Gastroesophageal sphincter (tissue), 4 donors: ENCODE results near the gene ZCCHC24. TPM values are rescaled to one million over a fixed set of nuclear protein-coding genes. Genes with fewer than 3 reads are reported as not detected.

Experiments
- ATAC-seq: fragments of 150-250 bp; one replicate; pipeline ENCODE4 v1.9.1; 2016; ENCODE audit warnings: mild to moderate bottlenecking, moderate library complexity
- H3K27ac ChIP-seq, 4 donors: fragments of 200-600 bp; sonication (generic) in 3 of 4; 1 replicate in 3 of 4; 2 replicates in 1 of 4; pipeline ENCODE4 v1.5.1; 2016 to 2019
- H3K27me3 ChIP-seq: fragments of 200-600 bp; sonication (generic); one replicate; pipeline ENCODE4 v1.5.1; 2019
- H3K36me3 ChIP-seq, 2 donors: fragments of 200-600 bp; sonication (generic); one replicate each; pipeline ENCODE4 v1.5.1; 2019; ENCODE audit warnings: control low read depth in 1 of 2
- H3K4me1 ChIP-seq, 3 donors: fragments of 200-600 bp; sonication (generic); 1 replicate in 2 of 3; 2 replicates in 1 of 3; pipeline ENCODE4 v1.5.1; 2016 to 2019; ENCODE audit warnings: control low read depth in 2 of 3
- H3K4me3 ChIP-seq, 2 donors: fragments of 200-600 bp; sonication (generic); one replicate each; pipeline ENCODE4 v1.5.1; 2019; ENCODE audit warnings: mild to moderate bottlenecking in 1 of 2, moderate library complexity in 1 of 2
- H3K9me3 ChIP-seq, 3 donors: fragments of 200-600 bp; sonication (generic); one replicate each; pipeline ENCODE4 v1.5.1; 2017 to 2019; ENCODE audit warnings: control low read depth in 2 of 3
- CTCF ChIP-seq, 4 experiments: fragments of 200-600 bp in 2 of 4; fragments of 450-650 bp in 2 of 4; sonication (generic) in 1 of 4; IDR thresholded peaks; one replicate each; pipeline ENCODE4 v1.5.1; 2017 to 2019; ENCODE audit warnings: antibody characterized with exemption in 4 of 4, mild to moderate bottlenecking in 2 of 4, moderate library complexity in 2 of 4
- EP300 ChIP-seq: sonication (generic); formaldehyde crosslinking; IDR thresholded peaks from one replicate; pipeline ENCODE4 v1.6.1; 2017; ENCODE audit warnings: antibody characterized with exemption, mild to moderate bottlenecking
- POLR2A ChIP-seq, 2 donors: fragments of 450-650 bp; IDR thresholded peaks; one replicate each; pipeline ENCODE4 v1.6.1; 2017; ENCODE audit warnings: antibody characterized with exemption in 2 of 2, mild to moderate bottlenecking in 2 of 2, moderate library complexity in 1 of 2
- POLR2AphosphoS5 ChIP-seq: sonication (generic); formaldehyde crosslinking; IDR thresholded peaks from one replicate; pipeline ENCODE4 v1.6.1; 2017; ENCODE audit warnings: antibody characterized with exemption
- WGBS, 2 donors: methylation state at CpG; one replicate each; pipeline ENCODE4 v1.1.5; 2018; ENCODE audit warnings: low coverage in 1 of 2; 5-methylcytosine and 5-hydroxymethylcytosine counted together
- total RNA-seq, 4 donors: library from RNA; depleted of rRNA; stranded (reverse); fragments of >200 nt; gene quantifications; one replicate each; pipeline ENCODE4 v1.1.0, GENCODE V29; 2016

Gene ZCCHC24
- total RNA-seq, 4 donors from 2014 or later, result 60.5 to 186 (median 84.1) TPM

GRCh38 chr10:79376751-79377556 is 68.5 kb downstream of the ZCCHC24 start:
- Histone ChIP-seq H3K4me3 (no peak overlapping the region), H3K4me1 (peaks cover 8 to 53% (median 37%) of the 10 kb centered on the region in 3 donors), H3K27me3 (no peaks in the 10 kb centered on the region), H3K27ac (no peak overlapping the region), H3K36me3 (no peaks in the 10 kb centered on the region), H3K9me3 (no peaks in the 10 kb centered on the region)
- 83 to 88% methylated on average over 11 to 12 of the region's 12 CpGs for WGBS, 2 donors
- no peak for TF ChIP-seq POLR2AphosphoS5
- TF ChIP-seq POLR2A (IDR thresholded peaks at IDR 0.05), result no peak
- TF ChIP-seq CTCF (IDR thresholded peaks at IDR 0.05), result no peak
- TF ChIP-seq EP300, result no peak
- no peak for ATAC-seq

- Histone ChIP-seq H3K9me3 (no peaks in the 10 kb centered on the region), H3K27me3 (no peaks in the 10 kb centered on the region), H3K36me3 (no peaks in the 10 kb centered on the region), H3K27ac (no peak overlapping the region), H3K4me1 (peaks cover 4 to 45% (median 31%) of the 10 kb centered on the region in 3 donors), H3K4me3 (no peak overlapping the region)
- WGBS, 2 donors, result 96% methylated on average over 4 of the region's 11 CpGs; no CpG with 5 or more reads in 1 of the 2 donors
- no peak for ATAC-seq
- TF ChIP-seq CTCF (IDR thresholded peaks at IDR 0.05) (no peak), EP300 (no peak)
Measured at GRCh38 chr10:79376078-79376628, 69.3 kb downstream of the ZCCHC24 start.

- no peak for ATAC-seq
- Histone ChIP-seq H3K27ac (no peak overlapping the region), H3K36me3 (no peaks in the 10 kb centered on the region), H3K4me1 (peaks cover under 1 to 38% (median 24%) of the 10 kb centered on the region in 3 donors), H3K9me3 (peaks cover 0 to 2% (median 0%) of the 10 kb centered on the region in 3 donors), H3K4me3 (no peak overlapping the region), H3K27me3 (no peaks in the 10 kb centered on the region)
- 100% methylated on average over 1 of the region's 6 CpGs for WGBS, 2 donors
- TF ChIP-seq CTCF (IDR thresholded peaks at IDR 0.05) (no peak), POLR2A (IDR thresholded peaks at IDR 0.05) (no peak), EP300 (no peak), POLR2AphosphoS5 (no peak)
Measured at GRCh38 chr10:79375321-79376077, 69.9 kb downstream of the ZCCHC24 start.

DNA sequence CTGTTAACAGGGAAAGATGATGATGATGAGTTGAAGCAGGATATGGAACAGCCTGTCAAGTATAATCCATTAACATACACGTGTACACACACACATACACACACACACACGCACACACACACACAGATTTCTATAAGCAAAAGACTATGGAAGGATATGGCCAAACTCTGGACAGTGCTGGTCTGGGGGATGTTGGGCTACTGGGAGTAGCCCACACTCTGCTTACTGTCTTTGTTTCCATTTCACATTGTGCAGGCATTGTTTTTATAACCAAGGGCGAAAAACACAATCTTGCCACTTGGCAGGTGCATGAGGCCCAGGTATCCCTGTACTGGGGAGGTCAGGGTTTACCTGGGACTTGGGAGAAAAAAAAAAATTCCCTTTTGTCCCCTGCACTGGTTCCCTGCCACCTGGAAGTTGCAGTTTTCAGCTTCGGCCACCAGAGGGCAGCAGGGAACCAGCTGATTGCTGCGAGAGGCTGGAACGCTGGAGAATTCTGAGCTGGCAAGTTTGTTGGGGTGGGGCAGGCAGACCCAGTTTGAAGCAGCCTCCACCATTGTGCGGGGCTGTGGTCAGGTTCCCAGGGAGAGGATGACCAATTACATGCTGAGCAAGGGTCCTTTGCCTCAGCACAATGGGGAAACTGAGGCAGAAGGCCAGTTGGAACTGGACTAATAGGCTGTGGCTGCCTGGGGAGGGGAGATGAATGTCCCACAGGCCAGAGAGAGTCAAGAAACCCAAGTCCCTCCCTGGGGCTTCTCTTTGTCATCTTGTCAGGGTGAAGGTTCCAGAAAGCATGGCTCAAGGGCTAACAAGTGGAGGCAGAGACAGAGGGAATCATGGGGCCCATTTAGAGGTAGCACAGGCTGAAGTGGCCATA is 70.9 kb downstream of the ZCCHC24 start:
- Histone ChIP-seq H3K27me3 (no peaks in the 10 kb centered on the region), H3K9me3 (peaks cover 0 to 9% (median 0%) of the 10 kb centered on the region in 3 donors), H3K4me3 (no peak overlapping the region), H3K27ac (no peak overlapping the region), H3K36me3 (no peaks in the 10 kb centered on the region), H3K4me1 (peaks cover 0 to 29% (median 15%) of the 10 kb centered on the region in 3 donors)
- TF ChIP-seq CTCF (IDR thresholded peaks at IDR 0.05) (peak in 3 of 4 experiments; percentile 96 to 99 (median 98)), POLR2AphosphoS5 (peak; percentile 43), POLR2A (IDR thresholded peaks at IDR 0.05) (no peak), EP300 (no peak)
- peak; percentile 63 for ATAC-seq
- WGBS, 2 donors, result 19 to 21% methylated on average over 3 of the region's 7 CpGs
